ENCODE measurements around the gene TCAP.
"Not testable (repeated sequence)": the region's sequence is repeated elsewhere in the genome, so short reads cannot be mapped to it uniquely, and the experiment has no call there.

The TCAP gene

GRCh38 chr17:39709998-39710964 is 45.1 kb downstream of the TCAP start:
- DNase-seq = no peak

- not testable (repeated sequence) for DNase-seq
Observed at GRCh38 chr17:39711071-39711470, 45.9 kb downstream of the TCAP start.

- DNase-seq = no peak
Observed at GRCh38 chr17:39711851-39712250, 46.7 kb downstream of the TCAP start.

- no peak for DNase-seq
Observed at GRCh38 chr17:39714234-39714633, 49.1 kb downstream of the TCAP start.

- DNase-seq = no peak
Observed at GRCh38 chr17:39715375-39716072, 50.4 kb downstream of the TCAP start.

All from activated CD4-positive, alpha-beta T cell treated with anti-CD3 and anti-CD28 coated beads, Interleukin-10, Interleukin-2, amounts not matched to agents 100 ng/mL and 50 ng/mL, durations not matched to agents 16 hours and 8 hours (primary cell).